Keratinocyte (primary cell): ENCODE data around the gene DNAH8. TPM values are rescaled to one million over a fixed set of nuclear protein-coding genes. Genes with fewer than 3 reads are reported as not detected.

Experiments
- DNase-seq: peaks from one replicate; pipeline ENCODE4 v3.0.0-alpha.2; 2011; ENCODE audit warnings: low read depth, missing footprints, low spot score
- FAIRE-seq: peaks from 2 replicates; lab custom pipeline; 2011; peaks lifted over from hg19 to GRCh38; lab: Jason Lieb, UNC
- H2AFZ ChIP-seq: 2 replicates; pipeline ENCODE4 v1.6.0; 2012; ENCODE audit warnings: low read length, control low read depth, inconsistent platforms; ENCODE audit not compliant: control insufficient read depth
- H3K27ac ChIP-seq: 2 replicates; pipeline ENCODE4 v1.5.1; 2011; ENCODE audit warnings: low read length; ENCODE audit not compliant: control insufficient read depth, insufficient read depth
- H3K27me3 ChIP-seq: 3 replicates; pipeline ENCODE4 v1.6.0; 2011; ENCODE audit warnings: low read length; ENCODE audit not compliant: control insufficient read depth, insufficient read depth; ENCODE audit errors: extremely low read depth
- H3K36me3 ChIP-seq, 2 experiments: 2 replicates in 1 of 2; 3 replicates in 1 of 2; pipeline ENCODE4 v1.5.1; 2011; ENCODE audit warnings: low read length in 2 of 2, mild to moderate bottlenecking in 1 of 2; ENCODE audit not compliant: control insufficient read depth in 2 of 2, insufficient read depth in 2 of 2; ENCODE audit errors: extremely low read depth in 1 of 2
- H3K4me1 ChIP-seq: 3 replicates; pipeline ENCODE4 v1.5.1; 2011; ENCODE audit warnings: low read length; ENCODE audit not compliant: control insufficient read depth, insufficient read depth; ENCODE audit errors: extremely low read depth
- H3K4me2 ChIP-seq: 3 replicates; pipeline ENCODE4 v1.6.0; 2011; ENCODE audit warnings: low read depth, low read length; ENCODE audit not compliant: control insufficient read depth, insufficient read depth; ENCODE audit errors: extremely low read depth
- H3K4me3 ChIP-seq, 3 experiments: fragments of 200-600 bp in 1 of 3; sonication (generic) in 1 of 3; 2 replicates in 2 of 3; 3 replicates in 1 of 3; pipeline ENCODE4 v1.5.1; 2011 to 2016; ENCODE audit warnings: low read length in 3 of 3, mild to moderate bottlenecking in 3 of 3, control low read depth in 2 of 3, inconsistent platforms in 1 of 3, low read depth in 1 of 3, mixed read lengths in 1 of 3, mixed run types in 1 of 3, moderate library complexity in 1 of 3; ENCODE audit not compliant: control insufficient read depth in 2 of 3, insufficient read depth in 2 of 3; ENCODE audit errors: extremely low read depth in 1 of 3
- H3K79me2 ChIP-seq: 2 replicates; pipeline ENCODE4 v1.6.0; 2012; ENCODE audit warnings: low read length; ENCODE audit not compliant: control insufficient read depth, insufficient read depth
- H3K9ac ChIP-seq: 3 replicates; pipeline ENCODE4 v1.6.0; 2011; ENCODE audit warnings: low read length; ENCODE audit not compliant: control insufficient read depth, insufficient read depth; ENCODE audit errors: extremely low read depth
- H3K9me1 ChIP-seq: 3 replicates; pipeline ENCODE4 v1.6.0; 2011; ENCODE audit warnings: low read length; ENCODE audit not compliant: control insufficient read depth, insufficient read depth; ENCODE audit errors: extremely low read depth
- H3K9me3 ChIP-seq: 2 replicates; pipeline ENCODE4 v1.5.1; 2012; ENCODE audit warnings: low read depth, low read length; ENCODE audit not compliant: control insufficient read depth
- H4K20me1 ChIP-seq: 3 replicates; pipeline ENCODE4 v1.6.0; 2011; ENCODE audit warnings: low read length; ENCODE audit not compliant: control insufficient read depth, insufficient read depth; ENCODE audit errors: extremely low read depth
- CTCF ChIP-seq, 3 experiments: IDR thresholded peaks in 1 of 3; conservative IDR thresholded peaks in 1 of 3; optimal IDR thresholded peaks in 1 of 3; 2 replicates in 2 of 3; 3 replicates in 1 of 3; pipeline versions ENCODE3 to v1.5.1; 2011; ENCODE audit warnings: low read length in 3 of 3, mild to moderate bottlenecking in 3 of 3, moderate library complexity in 2 of 3, control low read depth in 1 of 3, inconsistent platforms in 1 of 3; ENCODE audit not compliant: insufficient read depth in 2 of 3; ENCODE audit errors: extremely low read depth in 1 of 3
- EZH2 ChIP-seq: IDR thresholded peaks from one replicate; pipeline ENCODE4 v1.6.1; 2012; ENCODE audit warnings: inconsistent platforms, mild to moderate bottlenecking, low read length, moderate library complexity
- dilution Hi-C: fragments of 300-500 bp; cut with MboI; formaldehyde crosslinking; loops from one replicate; pipeline ENCODE4 v1.7.0; 2020; ENCODE audit warnings: low sequenced_read_pairs; ENCODE audit not compliant: extremely low pct_ligation_motif_present
- polyA plus RNA-seq, 5 experiments: library from polyadenylated mRNA; depleted of rRNA in 3 of 5; stranded (reverse) in 3 of 5; stranded (forward) in 1 of 5; unstranded in 1 of 5; fragments of >200 nt; gene quantifications; 1 replicate in 1 of 5; 2 replicates in 3 of 5; 3 replicates in 1 of 5; pipeline versions ENCODE4 v1.2.1 to v1.2.3, GENCODE V29; 2011 to 2012; ENCODE audit warnings: missing spikeins in 2 of 5, low read depth in 1 of 5, low replicate concordance in 1 of 5

The DNAH8 gene
- polyA plus RNA-seq, 1 donor (not counting 4 experiments of a cell fraction or from before 2014, with no cell fraction given) = 0.01 TPM

GRCh38 chr6:39048481-39049399, 333.6 kb downstream of the DNAH8 start, which contains the start of gene GLP1R:
Gene GLP1R (plus strand): TSS chr6:39048781. CDS start chr6:39048841, 60 bp downstream.
- Histone ChIP-seq H3K9me1 (no peaks in the 10 kb centered on the region), H3K9ac (no peak within 1 kb of the TSS), H3K27me3 (peaks cover 35% of the 10 kb centered on the region), H3K4me1 (peaks cover 19% of the 10 kb centered on the region), H3K9me3 (no peaks in the 10 kb centered on the region), H4K20me1 (no peaks in the 10 kb centered on the region), H3K27ac (no peak within 1 kb of the TSS), H3K36me3 (no peaks in the 10 kb centered on the region), H3K79me2 (no peaks in the 10 kb centered on the region), H3K4me3 (no peak within 1 kb of the TSS), H2AFZ (no peak within 1 kb of the TSS), H3K4me2 (no peak within 1 kb of the TSS)
- no peak for TF ChIP-seq CTCF (optimal IDR thresholded peaks at IDR 0.05 in 1 of 3, IDR thresholded peaks at IDR 0.05 in 1 of 3, conservative IDR thresholded peaks at IDR 0.05 in 1 of 3; ENCODE audit: extremely low read depth in 1 of 3, insufficient read depth in 2 of 3, low read length in 3 of 3)
- peak; percentile 45 for TF ChIP-seq EZH2
- DNase-seq = no peak
- no peak for FAIRE-seq
- dilution Hi-C loops = no loop called here

DNA sequence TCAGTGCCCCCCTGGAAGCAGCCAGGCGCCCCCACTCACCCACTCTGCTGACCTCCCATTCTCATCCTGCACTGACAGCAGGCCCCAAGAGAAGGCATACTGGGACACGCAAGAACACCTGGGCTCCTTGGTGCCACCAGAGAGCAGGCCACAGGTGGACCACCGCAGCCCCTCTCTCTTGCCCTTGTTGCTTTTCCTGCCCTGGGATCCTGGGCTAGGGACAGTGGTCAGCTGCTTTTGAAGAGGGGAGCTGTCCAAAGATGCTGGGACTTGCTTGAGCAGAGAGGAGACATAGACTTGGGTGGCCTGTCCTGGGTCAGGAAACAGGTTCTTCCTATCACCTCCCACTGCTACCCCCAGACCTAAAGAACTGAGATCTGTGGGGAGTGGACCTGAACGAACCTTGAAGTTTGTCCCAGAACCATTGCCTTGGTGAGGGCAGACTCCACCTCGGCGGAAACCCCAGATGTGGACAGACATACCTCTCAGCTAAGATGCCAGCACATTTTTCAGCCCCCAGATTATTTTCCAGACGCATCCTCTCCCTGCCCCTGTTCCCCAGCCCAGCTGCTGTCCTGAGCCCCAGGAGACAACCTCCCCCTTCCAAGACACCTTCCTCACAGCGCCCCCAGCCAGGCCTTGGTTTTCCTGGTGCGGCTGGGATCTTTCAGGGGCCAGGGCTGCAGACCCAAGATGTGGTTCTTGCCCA, 334.6 kb downstream of the DNAH8 start:
- Histone ChIP-seq H4K20me1 (no peaks in the 10 kb centered on the region), H3K27ac (no peak overlapping the region), H3K36me3 (no peaks in the 10 kb centered on the region), H2AFZ (no peak overlapping the region), H3K4me2 (no peak overlapping the region), H3K9me1 (no peaks in the 10 kb centered on the region), H3K9me3 (no peaks in the 10 kb centered on the region), H3K4me1 (peaks cover 19% of the 10 kb centered on the region), H3K79me2 (no peaks in the 10 kb centered on the region), H3K27me3 (peaks cover 37% of the 10 kb centered on the region), H3K9ac (no peak overlapping the region), H3K4me3 (no peak overlapping the region)
- TF ChIP-seq CTCF (optimal IDR thresholded peaks at IDR 0.05 in 1 of 3, IDR thresholded peaks at IDR 0.05 in 1 of 3, conservative IDR thresholded peaks at IDR 0.05 in 1 of 3; ENCODE audit: extremely low read depth in 1 of 3, insufficient read depth in 2 of 3, low read length in 3 of 3) = no peak
- TF ChIP-seq EZH2 = no peak
- dilution Hi-C loops = no loop called here
- DNase-seq (no peak), FAIRE-seq (no peak)
